Stimulated activated naive B cell treated with anti-CD40 and anti-IgM and Interleukin-4, amounts not matched to agents 10 μg/mL and 1 μg/mL and 100 μg/mL, for 72 hours (primary cell): ENCODE results near the gene NDUFS2.

Experiments
- ATAC-seq, 2 donors: fragments of 150-1000 bp; cut with Tn5 transposase; replicated peaks; 2 replicates each; pipeline ENCODE4 v1.10.0; 2021; ENCODE audit warnings: moderate library complexity in 1 of 2
- DNase-seq: peaks from one replicate; pipeline ENCODE4 v3.0.0; 2021
- H3K27ac Mint-ChIP-seq: one replicate; pipeline ENCODE4 v1.8.0; 2022; ENCODE audit warnings: mild to moderate bottlenecking, mixed read lengths
- H3K27me3 Mint-ChIP-seq, 2 donors: one replicate each; pipeline ENCODE4 v1.8.0; 2022; ENCODE audit warnings: mixed read lengths in 2 of 2
- H3K36me3 Mint-ChIP-seq, 2 donors: one replicate each; pipeline ENCODE4 v1.8.0; 2022; ENCODE audit warnings: mixed read lengths in 2 of 2, mild to moderate bottlenecking in 1 of 2
- H3K4me1 Mint-ChIP-seq, 2 donors: one replicate each; pipeline ENCODE4 v1.8.0; 2022; ENCODE audit warnings: mixed read lengths in 2 of 2, mild to moderate bottlenecking in 1 of 2
- H3K4me3 Mint-ChIP-seq, 2 donors: one replicate each; pipeline ENCODE4 v1.8.0; 2022; ENCODE audit warnings: mild to moderate bottlenecking in 2 of 2, mixed read lengths in 2 of 2, moderate library complexity in 1 of 2
- H3K9me3 Mint-ChIP-seq, 2 donors: one replicate each; pipeline ENCODE4 v1.8.0; 2022; ENCODE audit warnings: mixed read lengths in 2 of 2, mild to moderate bottlenecking in 1 of 2

NDUFS2 gene

GRCh38 chr1:161193561-161194235 lies 8.5 kb upstream of the NDUFS2 start:
- Mint-ChIP-seq H3K4me3 (no peak overlapping the region), H3K36me3 (no peaks in the 10 kb centered on the region), H3K4me1 (peaks cover 38 to 57% of the 10 kb centered on the region in 2 donors), H3K27me3 (no peaks in the 10 kb centered on the region), H3K27ac (peak overlapping the region; percentile 25), H3K9me3 (no peaks in the 10 kb centered on the region)
- ATAC-seq (no peak), DNase-seq (no peak)

DNA sequence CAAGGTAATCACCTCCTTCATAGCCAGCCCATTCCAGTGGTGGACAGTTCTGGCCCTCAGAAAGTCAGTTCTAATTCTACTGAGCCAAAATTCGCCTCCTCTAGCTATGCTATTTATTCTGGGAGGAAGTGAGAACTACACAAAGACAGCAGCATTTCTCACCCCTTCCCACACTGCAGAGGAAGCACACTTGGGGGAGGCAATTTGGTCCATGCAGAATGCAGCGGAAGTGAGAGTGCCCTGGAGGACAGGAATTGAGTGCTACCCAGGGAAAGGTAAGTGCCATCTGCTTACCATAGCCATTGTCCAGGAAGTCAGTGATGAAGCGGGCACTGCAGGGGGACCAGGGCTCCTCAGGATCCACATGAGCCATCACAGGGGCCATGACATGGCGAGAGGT lies 7.0 kb upstream of the NDUFS2 start:
- peak; percentile 84 to 85 for ATAC-seq
- DNase-seq = no peak
- Mint-ChIP-seq H3K9me3 (no peaks in the 10 kb centered on the region), H3K27ac (peak overlapping the region; percentile 38), H3K4me3 (no peak overlapping the region), H3K27me3 (no peaks in the 10 kb centered on the region), H3K36me3 (no peaks in the 10 kb centered on the region), H3K4me1 (peaks cover 40 to 50% of the 10 kb centered on the region in 2 donors)

DNA sequence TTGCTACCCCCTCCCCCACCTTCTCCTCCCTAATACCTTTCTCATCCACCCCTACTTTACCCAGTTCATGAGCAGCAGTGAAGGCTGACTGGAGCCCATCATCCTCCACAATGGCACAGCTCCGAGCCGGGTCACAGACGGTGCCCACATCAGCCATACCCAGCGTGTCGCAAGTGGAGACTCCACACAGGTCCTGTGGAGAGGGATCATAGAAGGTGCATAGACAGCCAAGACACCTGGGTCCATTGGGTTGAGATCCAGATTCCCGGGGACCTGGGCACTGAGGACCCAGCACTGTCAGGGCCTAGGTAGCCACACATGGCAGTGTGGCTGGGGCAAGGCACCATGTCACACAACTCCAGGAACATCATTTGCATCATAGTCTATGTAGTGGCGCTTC lies 6.1 kb upstream of the NDUFS2 start:
- DNase-seq = no peak
- no peak overlapping the region for H3K4me3 Mint-ChIP-seq

DNA sequence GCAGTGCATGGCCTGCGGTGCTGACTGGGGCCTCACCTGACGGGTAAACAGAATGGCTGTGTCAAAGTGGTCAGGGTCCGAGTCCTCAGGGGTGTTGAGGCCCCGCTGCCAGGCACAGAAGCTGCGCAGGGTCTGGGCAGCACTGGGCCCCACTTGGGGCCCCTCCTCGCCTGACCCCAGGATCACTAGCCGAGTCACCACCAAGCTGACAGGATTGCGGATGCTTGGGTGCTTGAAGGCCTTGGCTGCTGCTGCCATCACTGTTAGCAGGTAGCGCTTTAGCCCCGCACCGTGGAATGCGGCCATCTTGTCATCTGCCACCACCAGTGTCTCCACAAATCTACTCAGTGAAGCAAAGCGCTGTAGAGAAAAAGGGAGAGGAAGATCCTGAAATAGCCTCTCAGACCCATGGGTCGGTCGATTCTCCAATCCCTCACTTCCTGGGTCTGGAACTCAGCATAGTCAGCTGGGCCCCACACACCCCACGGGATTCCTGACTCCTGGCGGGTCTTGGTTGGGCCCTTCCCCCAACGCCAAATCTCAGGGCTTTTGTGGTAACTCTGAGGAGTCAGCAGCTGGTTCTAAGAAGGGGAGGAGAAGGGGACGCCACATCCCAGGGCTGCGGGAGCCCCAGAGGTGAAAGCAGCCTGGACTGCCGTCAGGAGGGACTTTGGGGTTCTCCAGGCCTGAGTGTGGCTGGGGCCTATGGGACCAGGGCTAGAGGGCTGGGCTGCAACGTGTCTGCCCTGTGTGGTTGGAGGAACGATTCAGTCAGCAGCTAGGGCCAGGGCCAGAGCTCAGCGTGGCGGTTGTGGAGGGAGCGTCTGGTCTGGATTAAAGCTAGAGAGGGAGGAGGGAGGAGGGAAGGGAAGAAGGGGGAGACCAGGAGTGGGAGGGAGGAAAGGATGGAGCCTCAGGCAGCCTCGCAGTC lies 5.4 kb upstream of the NDUFS2 start:
- peak overlapping the region in 1 of 2 donors; percentile 4 for H3K4me3 Mint-ChIP-seq
- no peaks in the 10 kb centered on the region for H3K9me3 Mint-ChIP-seq
- ATAC-seq (no peak), DNase-seq (no peak)
- H3K4me1 Mint-ChIP-seq = peaks cover 46 to 60% of the 10 kb centered on the region in 2 donors
- no peaks in the 10 kb centered on the region for H3K36me3 Mint-ChIP-seq
- peak overlapping the region; percentile 63 for H3K27ac Mint-ChIP-seq
- no peaks in the 10 kb centered on the region for H3K27me3 Mint-ChIP-seq

More for the DNA sequence above, 6.1 kb upstream of the NDUFS2 start:
- no peak overlapping the region for H3K27ac Mint-ChIP-seq
- H3K36me3 Mint-ChIP-seq = no peaks in the 10 kb centered on the region
- peaks cover 44 to 58% of the 10 kb centered on the region in 2 donors for H3K4me1 Mint-ChIP-seq
- H3K9me3 Mint-ChIP-seq = no peaks in the 10 kb centered on the region
- H3K27me3 Mint-ChIP-seq = no peaks in the 10 kb centered on the region
- ATAC-seq = no peak

GRCh38 chr1:161197560-161198193 lies 4.5 kb upstream of the NDUFS2 start:
- no peaks in the 10 kb centered on the region for H3K27me3 Mint-ChIP-seq
- H3K36me3 Mint-ChIP-seq = peaks cover 0 to 2% of the 10 kb centered on the region in 2 donors
- no peaks in the 10 kb centered on the region for H3K9me3 Mint-ChIP-seq
- peak overlapping the region; percentile 63 for H3K27ac Mint-ChIP-seq
- peaks cover 40 to 53% of the 10 kb centered on the region in 2 donors for H3K4me1 Mint-ChIP-seq
- ATAC-seq = no peak
- no peak overlapping the region for H3K4me3 Mint-ChIP-seq
- no peak for DNase-seq

- Mint-ChIP-seq H3K36me3 (peaks cover 0 to 2% of the 10 kb centered on the region in 2 donors), H3K9me3 (no peaks in the 10 kb centered on the region), H3K27ac (peak overlapping the region; percentile 51), H3K4me1 (peaks cover 38 to 48% of the 10 kb centered on the region in 2 donors), H3K27me3 (no peaks in the 10 kb centered on the region), H3K4me3 (no peak overlapping the region)
- ATAC-seq (no peak), DNase-seq (no peak)
Observed at GRCh38 chr1:161198194-161198896, 3.8 kb upstream of the NDUFS2 start.

GRCh38 chr1:161198897-161199431 lies 3.2 kb upstream of the NDUFS2 start, which contains the start of gene ADAMTS4:
ADAMTS4 (minus strand) TSS chr1:161199054; CDS start chr1:161198627, 427 bp downstream.
- Mint-ChIP-seq H3K4me3 (no peak within 1 kb of the TSS), H3K4me1 (peaks cover 36 to 48% of the 10 kb centered on the region in 2 donors), H3K9me3 (no peaks in the 10 kb centered on the region), H3K27me3 (no peaks in the 10 kb centered on the region), H3K27ac (peak within 1 kb of the TSS; percentile 51), H3K36me3 (peaks cover 4% of the 10 kb centered on the region in 2 donors)
- no peak for ATAC-seq
- DNase-seq = no peak

DNA sequence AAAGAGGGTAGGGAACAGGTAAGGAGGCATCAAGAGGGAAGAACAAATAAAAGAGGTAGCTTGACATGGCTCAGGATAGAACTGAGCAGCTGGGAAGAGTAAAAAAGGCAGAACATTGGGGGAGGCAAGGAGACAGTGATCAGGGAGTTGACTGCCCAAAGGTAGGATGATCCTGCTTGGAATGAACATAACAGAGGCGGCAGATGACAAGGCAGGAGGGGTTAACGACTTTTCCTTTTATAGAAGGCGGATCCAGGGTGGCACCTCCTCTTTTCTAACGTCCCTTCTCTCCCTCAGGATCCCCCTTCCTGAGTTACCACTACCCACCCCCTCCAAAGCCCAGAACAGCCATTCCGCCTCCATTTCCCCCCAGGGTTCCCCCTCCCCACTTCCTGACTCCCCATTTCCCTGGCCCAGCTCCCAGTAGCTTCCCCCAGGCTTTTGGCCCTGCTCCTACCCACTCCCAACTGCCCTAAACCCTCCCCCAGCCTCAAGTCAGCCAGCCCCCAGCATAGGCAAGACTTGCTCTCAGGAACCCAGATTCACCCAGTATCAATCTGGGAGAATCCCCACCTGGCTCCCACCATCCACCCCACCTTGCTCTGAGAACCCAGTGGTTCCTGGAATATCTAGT lies 2.5 kb upstream of the NDUFS2 start:
- H3K4me1 Mint-ChIP-seq = peaks cover 37 to 45% of the 10 kb centered on the region in 2 donors
- no peak overlapping the region for H3K27ac Mint-ChIP-seq
- H3K36me3 Mint-ChIP-seq = peaks cover 10 to 11% of the 10 kb centered on the region in 2 donors
- ATAC-seq = no peak
- H3K4me3 Mint-ChIP-seq = no peak overlapping the region
- H3K9me3 Mint-ChIP-seq = no peaks in the 10 kb centered on the region
- H3K27me3 Mint-ChIP-seq = no peaks in the 10 kb centered on the region
- DNase-seq = no peak

DNA sequence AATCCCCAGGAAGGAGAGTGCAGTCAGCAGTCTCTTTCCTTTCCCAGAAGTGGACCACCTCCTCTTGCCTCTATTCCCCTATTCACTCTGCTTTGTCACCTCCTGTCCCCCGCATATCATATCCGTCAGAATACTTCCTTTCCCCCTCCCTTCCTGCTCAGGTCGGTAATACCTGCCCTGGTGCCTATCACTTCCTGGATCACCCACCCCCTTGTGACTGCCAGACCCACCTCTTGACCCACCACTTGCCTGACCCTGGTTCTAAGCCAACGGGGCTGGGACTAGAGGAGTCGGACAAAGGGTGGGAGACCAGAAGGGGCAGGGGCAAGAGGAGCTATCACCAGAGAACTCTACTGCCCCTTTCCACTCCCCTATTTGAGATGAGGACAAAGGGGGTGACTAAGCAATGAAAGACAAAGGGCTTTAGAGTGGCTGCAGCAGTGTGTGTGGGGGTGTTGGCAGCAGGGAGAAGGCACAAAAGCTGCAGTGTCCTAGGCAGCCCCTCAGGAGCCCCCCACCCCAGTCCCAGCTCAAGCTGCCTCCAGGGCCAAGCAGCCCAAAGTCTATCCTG lies 1.7 kb upstream of the NDUFS2 start:
- peaks cover 31 to 36% of the 10 kb centered on the region in 2 donors for H3K4me1 Mint-ChIP-seq
- H3K27ac Mint-ChIP-seq = peak overlapping the region; percentile 52
- H3K27me3 Mint-ChIP-seq = no peaks in the 10 kb centered on the region
- DNase-seq (no peak), ATAC-seq (no peak)
- H3K4me3 Mint-ChIP-seq = no peak overlapping the region
- H3K9me3 Mint-ChIP-seq = no peaks in the 10 kb centered on the region
- H3K36me3 Mint-ChIP-seq = peaks cover 10 to 17% of the 10 kb centered on the region in 2 donors

GRCh38 chr1:161200992-161201835 lies 953 bp upstream of the NDUFS2 start:
- H3K4me3 Mint-ChIP-seq = peak overlapping the region; percentile 92 to 94
- ATAC-seq (no peak), DNase-seq (no peak)
- no peaks in the 10 kb centered on the region for H3K9me3 Mint-ChIP-seq
- H3K27ac Mint-ChIP-seq = peak overlapping the region; percentile 97
- H3K27me3 Mint-ChIP-seq = no peaks in the 10 kb centered on the region
- H3K36me3 Mint-ChIP-seq = peaks cover 13 to 21% of the 10 kb centered on the region in 2 donors
- H3K4me1 Mint-ChIP-seq = peaks cover 26 to 31% of the 10 kb centered on the region in 2 donors

DNA sequence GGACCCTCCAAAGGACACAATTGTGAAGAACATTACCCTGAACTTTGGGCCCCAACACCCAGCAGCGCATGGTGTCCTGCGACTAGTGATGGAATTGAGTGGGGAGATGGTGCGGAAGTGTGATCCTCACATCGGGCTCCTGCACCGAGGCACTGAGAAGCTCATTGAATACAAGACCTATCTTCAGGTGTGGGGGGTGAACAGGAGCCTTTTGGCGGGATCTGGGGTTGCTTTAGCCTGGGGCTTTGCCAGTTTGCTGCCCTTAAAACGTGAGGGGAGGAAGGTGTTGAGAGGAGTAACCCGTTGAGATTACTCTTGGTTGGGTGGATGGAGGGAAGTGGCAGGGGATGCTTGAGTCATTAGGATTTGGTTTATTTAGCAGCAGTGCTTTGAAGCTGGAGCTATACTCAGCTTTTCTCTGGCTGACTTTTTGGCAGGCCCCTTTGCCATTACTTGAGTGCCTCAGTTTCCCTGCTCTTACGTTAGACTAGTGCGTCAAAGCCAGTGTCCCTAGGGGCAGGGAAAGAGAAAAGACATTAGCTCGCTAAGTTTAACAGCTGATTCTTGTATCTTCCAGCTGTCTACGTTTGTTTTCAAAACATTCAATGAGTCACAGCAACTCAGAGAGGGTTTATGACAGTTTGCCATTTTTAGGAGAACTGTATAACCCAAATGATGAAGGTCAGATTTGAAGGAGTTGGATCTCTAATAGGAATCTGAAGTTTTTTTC lies 4.4 kb downstream of the NDUFS2 start:
- ATAC-seq (no peak), DNase-seq (no peak)
- Mint-ChIP-seq H3K27me3 (no peaks in the 10 kb centered on the region), H3K27ac (no peak overlapping the region), H3K36me3 (peaks cover 43 to 54% of the 10 kb centered on the region in 2 donors), H3K4me3 (no peak overlapping the region), H3K9me3 (no peaks in the 10 kb centered on the region), H3K4me1 (peaks cover 24 to 30% of the 10 kb centered on the region in 2 donors)

DNA sequence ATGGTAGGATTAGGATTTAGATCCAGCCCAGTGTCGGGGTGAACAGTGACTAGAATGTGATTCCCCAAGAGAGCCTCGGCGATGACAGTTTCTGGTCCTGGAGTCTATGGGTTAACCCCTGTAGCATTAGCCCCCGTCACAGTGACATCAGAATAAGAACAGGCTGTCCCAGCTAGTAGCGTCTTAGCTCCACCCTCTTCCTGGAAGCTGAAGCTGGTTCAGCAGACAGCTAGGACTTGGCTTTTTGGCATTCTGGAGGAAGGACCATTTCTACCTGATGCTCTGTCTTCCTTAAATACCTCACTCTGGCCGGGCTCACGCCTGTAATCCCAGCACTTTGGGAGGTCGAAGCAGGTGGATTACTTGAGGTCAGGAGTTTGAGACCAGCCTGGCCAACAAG lies 5.0 kb downstream of the NDUFS2 start:
- no peak for DNase-seq
- Mint-ChIP-seq H3K9me3 (no peaks in the 10 kb centered on the region), H3K27me3 (no peaks in the 10 kb centered on the region), H3K27ac (no peak overlapping the region), H3K4me3 (no peak overlapping the region), H3K36me3 (peaks cover 48 to 60% of the 10 kb centered on the region in 2 donors), H3K4me1 (peaks cover 22 to 26% of the 10 kb centered on the region in 2 donors)
- no peak for ATAC-seq
